SK-N-SH treated with all-trans-retinoic acid at 6 μM for 48 hours (cell line): ENCODE measurements around the gene ACBD6.

Experiments
- ARNTL ChIP-seq: fragments of 450-650 bp; formaldehyde crosslinking; IDR thresholded peaks from 2 replicates; pipeline ENCODE4 v1.5.0; 2020; ENCODE audit warnings: low read depth, mild to moderate bottlenecking, moderate library complexity, borderline replicate concordance
- CREB5 ChIP-seq: fragments of 250-450 bp; sonication (Bioruptor Pico); IDR thresholded peaks from 2 replicates; pipeline ENCODE4 v1.5.1; 2020; ENCODE audit warnings: low read depth, mild to moderate bottlenecking, moderate library complexity
- CSDC2 ChIP-seq: fragments of 250-450 bp; sonication (Bioruptor Pico); IDR thresholded peaks from 2 replicates; pipeline ENCODE4 v1.5.0; 2020; ENCODE audit warnings: mild to moderate bottlenecking, moderate library complexity
- CSRNP3 ChIP-seq: fragments of 250-450 bp; sonication (Bioruptor Pico); IDR thresholded peaks from 2 replicates; pipeline ENCODE4 v1.5.1; 2021; ENCODE audit warnings: mild to moderate bottlenecking, moderate library complexity
- GLIS3 ChIP-seq: fragments of 250-450 bp; sonication (Bioruptor Pico); IDR thresholded peaks from 2 replicates; pipeline ENCODE4 v1.5.0; 2020; ENCODE audit warnings: mild to moderate bottlenecking, moderate library complexity
- PATZ1 ChIP-seq: fragments of 250-450 bp; sonication (Bioruptor Pico); IDR thresholded peaks from 2 replicates; pipeline ENCODE4 v1.8.0; 2020; ENCODE audit warnings: mild to moderate bottlenecking, moderate library complexity, borderline replicate concordance
- POU6F1 ChIP-seq: fragments of 250-450 bp; sonication (Bioruptor Pico); IDR thresholded peaks from 2 replicates; pipeline ENCODE4 v1.8.0; 2021; ENCODE audit warnings: low read depth, mild to moderate bottlenecking, moderate library complexity, borderline replicate concordance
- SNAI2 ChIP-seq: fragments of 250-450 bp; sonication (Bioruptor Pico); IDR thresholded peaks from 2 replicates; pipeline ENCODE4 v1.5.0; 2020; ENCODE audit warnings: mild to moderate bottlenecking, moderate library complexity
- ZC3H10 ChIP-seq: fragments of 250-450 bp; sonication (Bioruptor Pico); IDR thresholded peaks from 2 replicates; pipeline ENCODE4 v1.5.1; 2021; ENCODE audit warnings: mild to moderate bottlenecking, moderate library complexity
- ZNF565 ChIP-seq: fragments of 450-650 bp; formaldehyde crosslinking; conservative IDR thresholded peaks from 2 replicates; pipeline ENCODE4 v1.5.0; 2020; ENCODE audit warnings: low read depth, mild to moderate bottlenecking, moderate library complexity
- ZNF8 ChIP-seq: fragments of 450-650 bp; formaldehyde crosslinking; IDR thresholded peaks from 2 replicates; pipeline ENCODE4 v1.5.0; 2020; ENCODE audit warnings: mild to moderate bottlenecking, moderate library complexity
- TF ChIP-seq, protein P1 (sequence below): fragments of 250-450 bp; sonication (Bioruptor Pico); IDR thresholded peaks from 2 replicates; pipeline ENCODE4 v1.5.0; 2020; ENCODE audit warnings: mild to moderate bottlenecking, moderate library complexity

- TF ChIP-seq, protein P1, sequence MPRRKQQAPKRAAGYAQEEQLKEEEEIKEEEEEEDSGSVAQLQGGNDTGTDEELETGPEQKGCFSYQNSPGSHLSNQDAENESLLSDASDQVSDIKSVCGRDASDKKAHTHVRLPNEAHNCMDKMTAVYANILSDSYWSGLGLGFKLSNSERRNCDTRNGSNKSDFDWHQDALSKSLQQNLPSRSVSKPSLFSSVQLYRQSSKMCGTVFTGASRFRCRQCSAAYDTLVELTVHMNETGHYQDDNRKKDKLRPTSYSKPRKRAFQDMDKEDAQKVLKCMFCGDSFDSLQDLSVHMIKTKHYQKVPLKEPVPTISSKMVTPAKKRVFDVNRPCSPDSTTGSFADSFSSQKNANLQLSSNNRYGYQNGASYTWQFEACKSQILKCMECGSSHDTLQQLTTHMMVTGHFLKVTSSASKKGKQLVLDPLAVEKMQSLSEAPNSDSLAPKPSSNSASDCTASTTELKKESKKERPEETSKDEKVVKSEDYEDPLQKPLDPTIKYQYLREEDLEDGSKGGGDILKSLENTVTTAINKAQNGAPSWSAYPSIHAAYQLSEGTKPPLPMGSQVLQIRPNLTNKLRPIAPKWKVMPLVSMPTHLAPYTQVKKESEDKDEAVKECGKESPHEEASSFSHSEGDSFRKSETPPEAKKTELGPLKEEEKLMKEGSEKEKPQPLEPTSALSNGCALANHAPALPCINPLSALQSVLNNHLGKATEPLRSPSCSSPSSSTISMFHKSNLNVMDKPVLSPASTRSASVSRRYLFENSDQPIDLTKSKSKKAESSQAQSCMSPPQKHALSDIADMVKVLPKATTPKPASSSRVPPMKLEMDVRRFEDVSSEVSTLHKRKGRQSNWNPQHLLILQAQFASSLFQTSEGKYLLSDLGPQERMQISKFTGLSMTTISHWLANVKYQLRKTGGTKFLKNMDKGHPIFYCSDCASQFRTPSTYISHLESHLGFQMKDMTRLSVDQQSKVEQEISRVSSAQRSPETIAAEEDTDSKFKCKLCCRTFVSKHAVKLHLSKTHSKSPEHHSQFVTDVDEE (CRISPR knock-in tag), result no peak
- TF ChIP-seq ARNTL (no peak), CSDC2 (no peak), ZNF565 (CRISPR knock-in tag) (no peak), ZNF8 (CRISPR knock-in tag) (no peak), CSRNP3 (CRISPR knock-in tag) (no peak), SNAI2 (CRISPR knock-in tag) (no peak), POU6F1 (no peak), GLIS3 (no peak), ZC3H10 (CRISPR knock-in tag) (no peak), CREB5 (CRISPR knock-in tag) (no peak), PATZ1 (CRISPR knock-in tag) (no peak)
Observed at GRCh38 chr1:180548686-180549317, 46.4 kb upstream of the ACBD6 start.
